ENCODE measurements around the gene CDK3. TPM values are rescaled to one million over a fixed set of nuclear protein-coding genes. Genes with fewer than 3 reads are reported as not detected.

The CDK3 gene
- total and polyA plus RNA-seq, 2 donors (not counting 1 experiment from before 2014, with no cell fraction given), result 1.3 to 2.3 TPM

- Histone ChIP-seq H3K4me3 (replicated peaks in 1 of 4; ENCODE audit: control extremely low read depth in 1 of 4, insufficient read depth in 1 of 4, low read depth in 3 of 4, low read length in 4 of 4) (peak overlapping the region; percentile 74 to 95 (median 82)), H3K27me3 (ENCODE audit: control insufficient read depth, insufficient read depth, low read length) (no peaks in the 10 kb centered on the region), H3K9ac (ENCODE audit: insufficient read depth, low read length) (peak overlapping the region; percentile 97), H4K20me1 (ENCODE audit: control insufficient read depth, extremely low read depth, insufficient read depth, low read length) (no peaks in the 10 kb centered on the region), H3K27ac (ENCODE audit: insufficient read depth, low read length) (peak overlapping the region; percentile 97), H3K9me3 (ENCODE audit: control insufficient read depth, insufficient read depth, low read depth, low read length) (no peaks in the 10 kb centered on the region), H3K4me2 (ENCODE audit: extremely low read depth, insufficient read depth, low read length) (peak overlapping the region; percentile 100), H3K4me1 (ENCODE audit: control insufficient read depth, extremely low read depth, insufficient read depth, low read length) (peaks cover 7% of the 10 kb centered on the region), H3K36me3 (ENCODE audit: control insufficient read depth, insufficient read depth, low read length) (no peaks in the 10 kb centered on the region), H3K79me2 (ENCODE audit: control insufficient read depth, insufficient read depth, low read length) (peaks cover 10% of the 10 kb centered on the region), H2AFZ (ENCODE audit: low read length) (peak overlapping the region; percentile 2)
- peak in 1 of 2 donors; percentile 85 for DNase-seq (ENCODE audit: low read depth in 2 of 2)
- TF ChIP-seq EZH2 (IDR thresholded peaks at IDR 0.05; ENCODE audit: low read length, missing control alignments) (no peak), CTCF (conservative IDR thresholded peaks at IDR 0.05 in 1 of 2, IDR thresholded peaks at IDR 0.05 in 1 of 2; ENCODE audit: low read depth in 1 of 2, low read length in 2 of 2) (no peak)
Observed at GRCh38 chr17:75979705-75980187, 20.9 kb upstream of the CDK3 start.

GRCh38 chr17:75980188-75981018, 20.3 kb upstream of the CDK3 start:
- peak overlapping the region; percentile 74 to 95 (median 82) for H3K4me3 ChIP-seq (replicated peaks in 1 of 4; ENCODE audit: control extremely low read depth in 1 of 4, insufficient read depth in 1 of 4, low read depth in 3 of 4, low read length in 4 of 4)
- H3K27ac ChIP-seq (ENCODE audit: insufficient read depth, low read length), result peak overlapping the region; percentile 97
- peak in 1 of 2 donors; percentile 31 for DNase-seq (ENCODE audit: low read depth in 2 of 2)
- peaks cover 7% of the 10 kb centered on the region for H3K4me1 ChIP-seq (ENCODE audit: control insufficient read depth, extremely low read depth, insufficient read depth, low read length)
- H4K20me1 ChIP-seq (ENCODE audit: control insufficient read depth, extremely low read depth, insufficient read depth, low read length), result no peaks in the 10 kb centered on the region
- H2AFZ ChIP-seq (ENCODE audit: low read length), result no peak overlapping the region
- no peaks in the 10 kb centered on the region for H3K27me3 ChIP-seq (ENCODE audit: control insufficient read depth, insufficient read depth, low read length)
- H3K4me2 ChIP-seq (ENCODE audit: extremely low read depth, insufficient read depth, low read length), result peak overlapping the region; percentile 100
- TF ChIP-seq CTCF (conservative IDR thresholded peaks at IDR 0.05 in 1 of 2, IDR thresholded peaks at IDR 0.05 in 1 of 2; ENCODE audit: low read depth in 1 of 2, low read length in 2 of 2), result no peak
- TF ChIP-seq EZH2 (IDR thresholded peaks at IDR 0.05; ENCODE audit: low read length, missing control alignments), result no peak
- H3K36me3 ChIP-seq (ENCODE audit: control insufficient read depth, insufficient read depth, low read length), result no peaks in the 10 kb centered on the region
- peaks cover 10% of the 10 kb centered on the region for H3K79me2 ChIP-seq (ENCODE audit: control insufficient read depth, insufficient read depth, low read length)
- no peaks in the 10 kb centered on the region for H3K9me3 ChIP-seq (ENCODE audit: control insufficient read depth, insufficient read depth, low read depth, low read length)
- peak overlapping the region; percentile 97 for H3K9ac ChIP-seq (ENCODE audit: insufficient read depth, low read length)

GRCh38 chr17:75981019-75981615, 19.5 kb upstream of the CDK3 start:
- DNase-seq (ENCODE audit: low read depth in 2 of 2), result no peak
- no peaks in the 10 kb centered on the region for H3K9me3 ChIP-seq (ENCODE audit: control insufficient read depth, insufficient read depth, low read depth, low read length)
- H3K27me3 ChIP-seq (ENCODE audit: control insufficient read depth, insufficient read depth, low read length), result no peaks in the 10 kb centered on the region
- peaks cover 9% of the 10 kb centered on the region for H3K79me2 ChIP-seq (ENCODE audit: control insufficient read depth, insufficient read depth, low read length)
- H3K4me3 ChIP-seq (replicated peaks in 1 of 4; ENCODE audit: control extremely low read depth in 1 of 4, insufficient read depth in 1 of 4, low read depth in 3 of 4, low read length in 4 of 4), result no peak overlapping the region
- H3K27ac ChIP-seq (ENCODE audit: insufficient read depth, low read length), result no peak overlapping the region
- H3K4me2 ChIP-seq (ENCODE audit: extremely low read depth, insufficient read depth, low read length), result no peak overlapping the region
- no peak overlapping the region for H2AFZ ChIP-seq (ENCODE audit: low read length)
- H3K4me1 ChIP-seq (ENCODE audit: control insufficient read depth, extremely low read depth, insufficient read depth, low read length), result peaks cover 5% of the 10 kb centered on the region
- TF ChIP-seq EZH2 (IDR thresholded peaks at IDR 0.05; ENCODE audit: low read length, missing control alignments) (no peak), CTCF (conservative IDR thresholded peaks at IDR 0.05 in 1 of 2, IDR thresholded peaks at IDR 0.05 in 1 of 2; ENCODE audit: low read depth in 1 of 2, low read length in 2 of 2) (no peak)
- H3K9ac ChIP-seq (ENCODE audit: insufficient read depth, low read length), result no peak overlapping the region
- H4K20me1 ChIP-seq (ENCODE audit: control insufficient read depth, extremely low read depth, insufficient read depth, low read length), result no peaks in the 10 kb centered on the region
- H3K36me3 ChIP-seq (ENCODE audit: control insufficient read depth, insufficient read depth, low read length), result no peaks in the 10 kb centered on the region

Measured in fibroblast of lung (primary cell).